Adipose tissue (tissue), 3 donors: Measurements from ENCODE around the gene M6PR. TPM values are rescaled to one million over a fixed set of nuclear protein-coding genes. Genes with fewer than 3 reads are reported as not detected.

Experiments used
- polyA plus RNA-seq, 3 donors: library from polyadenylated mRNA; stranded (reverse); fragments of 200-250 nt; gene quantifications; one replicate each; pipeline ENCODE4 v1.2.3, GENCODE V29; 2013
- donor health status: healthy with polysubstance abuse.
- donor health status: Bipolar disorder and iron deficiency.
- donor health status: healthy.

M6PR gene
- polyA plus RNA-seq, 3 donors, result 41.1 to 67.6 (median 51.6) TPM

Other genes with a start within 250 kb of the M6PR start
- under 1 TPM in 2 of 3 donors, not detected in 1; 0.05 to 0.46 TPM for gene A2ML1, start 127.0 kb downstream of the M6PR start, polyA plus RNA-seq
- gene PHC1, start 35.1 kb downstream of the M6PR start, polyA plus RNA-seq, result 10 to 100 TPM; 13.5 to 23.5 (median 18.7) TPM
- 1 to 10 TPM in 2 of 3 donors, under 1 TPM in 1; 0.87 to 9.2 (median 4.2) TPM for gene KLRG1, start 39.9 kb upstream of the M6PR start, polyA plus RNA-seq
- 100 to 1,000 TPM in 2 of 3 donors, 10 to 100 TPM in 1; 41.6 to 325 (median 151) TPM for gene A2M, start 166.3 kb upstream of the M6PR start, polyA plus RNA-seq